ENCODE data around the gene GCC2. TPM values are rescaled to one million over a fixed set of nuclear protein-coding genes. Genes with fewer than 3 reads are reported as not detected.

GCC2 gene
- total and polyA plus RNA-seq, 2 of the 13 experiments (the other 11 are each of a cell fraction or from before 2014, with no cell fraction given) = 17.6 to 22.5 TPM

DNA sequence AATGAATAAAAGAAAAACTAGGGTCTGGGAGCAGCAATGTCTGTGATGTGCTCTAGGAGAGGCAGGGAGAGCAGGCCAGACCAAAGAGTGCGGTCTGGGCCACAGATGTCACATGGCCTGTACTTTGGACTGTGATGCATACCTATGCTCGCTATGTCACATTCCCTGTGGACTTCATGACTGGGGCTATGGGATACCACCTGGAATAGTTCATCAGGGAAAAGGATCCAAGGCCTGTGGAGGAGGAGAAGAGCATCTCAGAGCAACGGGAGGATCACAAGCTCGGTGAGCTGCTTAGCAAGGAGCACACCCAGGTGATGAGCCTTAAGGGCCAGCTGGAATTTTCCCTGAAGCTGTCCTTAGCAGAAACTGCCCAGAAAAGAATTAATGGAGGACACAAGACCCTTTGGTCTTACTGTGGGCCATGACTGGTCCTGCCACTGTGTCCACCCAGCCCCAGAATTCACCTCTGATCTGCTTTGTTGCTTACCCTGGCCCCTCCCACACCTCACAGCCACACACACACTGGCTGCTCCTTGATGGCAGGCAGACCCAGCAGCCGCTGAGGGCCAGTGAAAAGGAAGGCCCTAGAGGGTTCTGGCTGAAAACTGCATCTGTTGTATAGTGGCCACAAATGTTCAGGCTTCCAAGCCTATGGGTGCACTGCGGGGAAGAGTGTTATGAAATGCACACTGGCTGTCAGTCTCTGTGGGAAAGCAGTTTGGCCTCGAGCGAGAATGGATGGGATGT, 25.3 kb upstream of the GCC2 start (continued):
- TF ChIP-seq REPIN1 (CRISPR knock-in tag; IDR thresholded peaks at IDR 0.05; ENCODE audit: borderline replicate concordance, low read depth) (no peak), CHD2 (IDR thresholded peaks at IDR 0.05; ENCODE audit: low read depth, low read length) (no peak), TARDBP (CRISPR knock-in tag; IDR thresholded peaks at IDR 0.05) (peak; percentile 36; the same call in 1 of the 2 replicates), ZNF672 (CRISPR knock-in tag; IDR thresholded peaks at IDR 0.05) (no peak), MED1 (CRISPR knock-in tag; IDR thresholded peaks at IDR 0.05) (0 out of 2 replicates have a peak, but pooled peaks have one; percentile 31), CREB1 (IDR thresholded peaks at IDR 0.05) (peak; percentile 48; the same call in 1 of the 2 replicates), CREB1 (CRISPR knock-in tag; IDR thresholded peaks at IDR 0.05) (peak; percentile 63), YEATS2 (CRISPR knock-in tag; IDR thresholded peaks at IDR 0.05; ENCODE audit: borderline replicate concordance) (peak; percentile 68; the same call in 1 of the 2 replicates), ZNF598 (CRISPR knock-in tag; IDR thresholded peaks at IDR 0.05; ENCODE audit: borderline replicate concordance) (peak; percentile 33; the same call in 1 of the 2 replicates), ZNF501 (CRISPR knock-in tag; IDR thresholded peaks at IDR 0.05) (peak; percentile 50; the same call in 1 of the 2 replicates), SUZ12 (IDR thresholded peaks at IDR 0.05; ENCODE audit: low read depth, low read length) (no peak), PITX1 (CRISPR knock-in tag; IDR thresholded peaks at IDR 0.05) (0 out of 2 replicates have a peak, but pooled peaks have one; percentile 41), ZNF572 (CRISPR knock-in tag; IDR thresholded peaks at IDR 0.05) (0 out of 2 replicates have a peak, but pooled peaks have one; percentile 19), HDAC1 (CRISPR knock-in tag; IDR thresholded peaks at IDR 0.05) (peak; percentile 83), TBX2 (CRISPR knock-in tag; IDR thresholded peaks at IDR 0.05; ENCODE audit: borderline replicate concordance) (peak; percentile 66; the same call in 1 of the 2 replicates)
- TF ChIP-seq, protein P1, sequence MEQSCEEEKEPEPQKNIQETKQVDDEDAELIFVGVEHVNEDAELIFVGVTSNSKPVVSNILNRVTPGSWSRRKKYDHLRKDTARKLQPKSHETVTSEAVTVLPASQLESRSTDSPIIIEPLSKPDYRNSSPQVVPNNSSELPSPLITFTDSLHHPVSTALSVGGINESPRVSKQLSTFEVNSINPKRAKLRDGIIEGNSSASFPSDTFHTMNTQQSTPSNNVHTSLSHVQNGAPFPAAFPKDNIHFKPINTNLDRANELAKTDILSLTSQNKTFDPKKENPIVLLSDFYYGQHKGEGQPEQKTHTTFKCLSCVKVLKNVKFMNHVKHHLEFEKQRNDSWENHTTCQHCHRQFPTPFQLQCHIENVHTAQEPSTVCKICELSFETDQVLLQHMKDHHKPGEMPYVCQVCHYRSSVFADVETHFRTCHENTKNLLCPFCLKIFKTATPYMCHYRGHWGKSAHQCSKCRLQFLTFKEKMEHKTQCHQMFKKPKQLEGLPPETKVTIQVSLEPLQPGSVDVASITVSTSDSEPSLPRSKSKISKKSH (CRISPR knock-in tag; IDR thresholded peaks at IDR 0.05; ENCODE audit: borderline replicate concordance) = no peak
- TF ChIP-seq, protein P2, sequence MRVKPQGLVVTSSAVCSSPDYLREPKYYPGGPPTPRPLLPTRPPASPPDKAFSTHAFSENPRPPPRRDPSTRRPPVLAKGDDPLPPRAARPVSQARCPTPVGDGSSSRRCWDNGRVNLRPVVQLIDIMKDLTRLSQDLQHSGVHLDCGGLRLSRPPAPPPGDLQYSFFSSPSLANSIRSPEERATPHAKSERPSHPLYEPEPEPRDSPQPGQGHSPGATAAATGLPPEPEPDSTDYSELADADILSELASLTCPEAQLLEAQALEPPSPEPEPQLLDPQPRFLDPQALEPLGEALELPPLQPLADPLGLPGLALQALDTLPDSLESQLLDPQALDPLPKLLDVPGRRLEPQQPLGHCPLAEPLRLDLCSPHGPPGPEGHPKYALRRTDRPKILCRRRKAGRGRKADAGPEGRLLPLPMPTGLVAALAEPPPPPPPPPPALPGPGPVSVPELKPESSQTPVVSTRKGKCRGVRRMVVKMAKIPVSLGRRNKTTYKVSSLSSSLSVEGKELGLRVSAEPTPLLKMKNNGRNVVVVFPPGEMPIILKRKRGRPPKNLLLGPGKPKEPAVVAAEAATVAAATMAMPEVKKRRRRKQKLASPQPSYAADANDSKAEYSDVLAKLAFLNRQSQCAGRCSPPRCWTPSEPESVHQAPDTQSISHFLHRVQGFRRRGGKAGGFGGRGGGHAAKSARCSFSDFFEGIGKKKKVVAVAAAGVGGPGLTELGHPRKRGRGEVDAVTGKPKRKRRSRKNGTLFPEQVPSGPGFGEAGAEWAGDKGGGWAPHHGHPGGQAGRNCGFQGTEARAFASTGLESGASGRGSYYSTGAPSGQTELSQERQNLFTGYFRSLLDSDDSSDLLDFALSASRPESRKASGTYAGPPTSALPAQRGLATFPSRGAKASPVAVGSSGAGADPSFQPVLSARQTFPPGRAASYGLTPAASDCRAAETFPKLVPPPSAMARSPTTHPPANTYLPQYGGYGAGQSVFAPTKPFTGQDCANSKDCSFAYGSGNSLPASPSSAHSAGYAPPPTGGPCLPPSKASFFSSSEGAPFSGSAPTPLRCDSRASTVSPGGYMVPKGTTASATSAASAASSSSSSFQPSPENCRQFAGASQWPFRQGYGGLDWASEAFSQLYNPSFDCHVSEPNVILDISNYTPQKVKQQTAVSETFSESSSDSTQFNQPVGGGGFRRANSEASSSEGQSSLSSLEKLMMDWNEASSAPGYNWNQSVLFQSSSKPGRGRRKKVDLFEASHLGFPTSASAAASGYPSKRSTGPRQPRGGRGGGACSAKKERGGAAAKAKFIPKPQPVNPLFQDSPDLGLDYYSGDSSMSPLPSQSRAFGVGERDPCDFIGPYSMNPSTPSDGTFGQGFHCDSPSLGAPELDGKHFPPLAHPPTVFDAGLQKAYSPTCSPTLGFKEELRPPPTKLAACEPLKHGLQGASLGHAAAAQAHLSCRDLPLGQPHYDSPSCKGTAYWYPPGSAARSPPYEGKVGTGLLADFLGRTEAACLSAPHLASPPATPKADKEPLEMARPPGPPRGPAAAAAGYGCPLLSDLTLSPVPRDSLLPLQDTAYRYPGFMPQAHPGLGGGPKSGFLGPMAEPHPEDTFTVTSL (CRISPR knock-in tag; IDR thresholded peaks at IDR 0.05; ENCODE audit: borderline replicate concordance) = peak; percentile 76; the same call in 1 of the 2 replicates
- TF ChIP-seq, protein P3, sequence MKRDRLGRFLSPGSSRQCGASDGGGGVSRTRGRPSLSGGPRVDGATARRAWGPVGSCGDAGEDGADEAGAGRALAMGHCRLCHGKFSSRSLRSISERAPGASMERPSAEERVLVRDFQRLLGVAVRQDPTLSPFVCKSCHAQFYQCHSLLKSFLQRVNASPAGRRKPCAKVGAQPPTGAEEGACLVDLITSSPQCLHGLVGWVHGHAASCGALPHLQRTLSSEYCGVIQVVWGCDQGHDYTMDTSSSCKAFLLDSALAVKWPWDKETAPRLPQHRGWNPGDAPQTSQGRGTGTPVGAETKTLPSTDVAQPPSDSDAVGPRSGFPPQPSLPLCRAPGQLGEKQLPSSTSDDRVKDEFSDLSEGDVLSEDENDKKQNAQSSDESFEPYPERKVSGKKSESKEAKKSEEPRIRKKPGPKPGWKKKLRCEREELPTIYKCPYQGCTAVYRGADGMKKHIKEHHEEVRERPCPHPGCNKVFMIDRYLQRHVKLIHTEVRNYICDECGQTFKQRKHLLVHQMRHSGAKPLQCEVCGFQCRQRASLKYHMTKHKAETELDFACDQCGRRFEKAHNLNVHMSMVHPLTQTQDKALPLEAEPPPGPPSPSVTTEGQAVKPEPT (CRISPR knock-in tag; IDR thresholded peaks at IDR 0.05; ENCODE audit: low read depth) = 0 out of 2 replicates have a peak, but pooled peaks have one; percentile 67
- TF ChIP-seq, protein P4, sequence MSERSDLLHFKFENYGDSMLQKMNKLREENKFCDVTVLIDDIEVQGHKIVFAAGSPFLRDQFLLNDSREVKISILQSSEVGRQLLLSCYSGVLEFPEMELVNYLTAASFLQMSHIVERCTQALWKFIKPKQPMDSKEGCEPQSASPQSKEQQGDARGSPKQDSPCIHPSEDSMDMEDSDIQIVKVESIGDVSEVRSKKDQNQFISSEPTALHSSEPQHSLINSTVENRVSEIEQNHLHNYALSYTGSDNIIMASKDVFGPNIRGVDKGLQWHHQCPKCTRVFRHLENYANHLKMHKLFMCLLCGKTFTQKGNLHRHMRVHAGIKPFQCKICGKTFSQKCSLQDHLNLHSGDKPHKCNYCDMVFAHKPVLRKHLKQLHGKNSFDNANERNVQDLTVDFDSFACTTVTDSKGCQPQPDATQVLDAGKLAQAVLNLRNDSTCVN (CRISPR knock-in tag; IDR thresholded peaks at IDR 0.05; ENCODE audit: borderline replicate concordance) = no peak
